GM12878 (cell line): ENCODE data around the gene PDGFD. TPM values are rescaled to one million over a fixed set of nuclear protein-coding genes. Genes with fewer than 3 reads are reported as not detected.
A peak's percentile ranks its signal among the peaks of the same experiment; 100 is the strongest.

Source experiments
- CHD1 ChIP-seq: IDR thresholded peaks from 2 replicates; pipeline ENCODE4 v1.6.1; 2012; ENCODE audit warnings: low read depth, low read length, improper control_type of control experiment
- HCFC1 ChIP-seq: fragments of 150-350 bp; IDR thresholded peaks from 2 replicates; pipeline ENCODE4 v1.6.1; 2014; ENCODE audit warnings: low read length
- HSF1 ChIP-seq: fragments of 150-350 bp; IDR thresholded peaks from 2 replicates; pipeline ENCODE4 v1.6.1; 2014; ENCODE audit warnings: mild to moderate bottlenecking, low read depth, low read length
- IKZF2 ChIP-seq, 2 experiments: fragments of 450-650 bp; IDR thresholded peaks; 2 replicates each; pipeline ENCODE4 v1.6.1; 2017; ENCODE audit warnings: mild to moderate bottlenecking in 2 of 2, moderate library complexity in 2 of 2
- IRF4 ChIP-seq: IDR thresholded peaks from 2 replicates; pipeline ENCODE4 v1.6.1; 2011; ENCODE audit warnings: low read depth, low read length
- MTA2 ChIP-seq: fragments of 450-650 bp; IDR thresholded peaks from 2 replicates; pipeline ENCODE4 v1.6.1; 2016; ENCODE audit warnings: low read depth, mild to moderate bottlenecking, moderate library complexity
- NRF1 ChIP-seq: conservative IDR thresholded peaks from 2 replicates; pipeline ENCODE4 v1.6.1; 2011; ENCODE audit warnings: mild to moderate bottlenecking, low read depth, low read length, improper control_type of control experiment
- POLR2A ChIP-seq: IDR thresholded peaks from 2 replicates; pipeline ENCODE4 v1.6.1; 2011; ENCODE audit warnings: low read depth, mild to moderate bottlenecking, low read length
- POLR2AphosphoS5 ChIP-seq: IDR thresholded peaks from 2 replicates; pipeline ENCODE4 v1.6.1; 2011; ENCODE audit warnings: mild to moderate bottlenecking, low read length, inconsistent platforms
- RAD21 ChIP-seq: IDR thresholded peaks from 2 replicates; pipeline ENCODE4 v1.6.1; 2011; ENCODE audit warnings: mild to moderate bottlenecking, low read depth, low read length, moderate library complexity; ENCODE audit not compliant: insufficient read depth
- RB1 ChIP-seq: fragments of 450-650 bp; formaldehyde crosslinking; IDR thresholded peaks from 2 replicates; pipeline ENCODE4 v1.6.1; 2017; ENCODE audit warnings: mild to moderate bottlenecking, borderline replicate concordance
- SIN3A ChIP-seq: IDR thresholded peaks from 2 replicates; pipeline ENCODE4 v1.6.1; 2012; ENCODE audit warnings: low read depth, low read length, improper control_type of control experiment
- SMAD1 ChIP-seq: fragments of 450-650 bp; IDR thresholded peaks from 2 replicates; pipeline ENCODE4 v1.6.1; 2018; ENCODE audit warnings: mild to moderate bottlenecking, low read depth; ENCODE audit not compliant: partially characterized antibody
- STAT1 ChIP-seq: fragments of 450-650 bp; conservative IDR thresholded peaks from 2 replicates; pipeline ENCODE4 v1.6.1; 2014; ENCODE audit warnings: antibody characterized with exemption, mild to moderate bottlenecking
- TAF1 ChIP-seq: IDR thresholded peaks from 2 replicates; pipeline ENCODE4 v1.6.1; 2011; ENCODE audit warnings: mild to moderate bottlenecking, low read depth, low read length, borderline replicate concordance
- polyA plus RNA-seq, 11 experiments: library from polyadenylated mRNA; depleted of rRNA in 4 of 11; unstranded in 6 of 11; stranded (reverse) in 5 of 11; fragments of >200 nt; fragmentation: Nextera tagmentation in 4 of 11; fragmentation: Illumina TruSeq in 1 of 11; extraction: Ambion mirVana in 4 of 11; extraction: Trizol in 1 of 11; gene quantifications; 1 replicate in 1 of 11; 2 replicates in 10 of 11; pipeline versions ENCODE4 v1.2.1 to v1.2.3, GENCODE V29; 2011 to 2016; ENCODE audit warnings: inconsistent platforms in 2 of 11, missing spikeins in 2 of 11, low read depth in 1 of 11
- total RNA-seq, 4 experiments: library from RNA; depleted of rRNA in 3 of 4; stranded (reverse); fragments of >200 nt in 3 of 4; fragmentation: Illumina TruSeq in 1 of 4; extraction: Trizol in 1 of 4; gene quantifications; 2 replicates each; pipeline versions ENCODE4 v1.2.1 to v1.2.3, GENCODE V29; 2013 to 2021
- TF ChIP-seq, protein P1 (sequence below): fragments of 450-650 bp; IDR thresholded peaks from 2 replicates; pipeline ENCODE4 v1.6.1; 2017; ENCODE audit warnings: antibody characterized with exemption, mild to moderate bottlenecking, moderate library complexity
- TF ChIP-seq, protein P2 (sequence below): fragments of 450-650 bp; IDR thresholded peaks from 2 replicates; pipeline ENCODE4 v1.6.1; 2016; ENCODE audit warnings: mild to moderate bottlenecking
- TF ChIP-seq, protein P3 (sequence below): fragments of 150-350 bp; IDR thresholded peaks from 2 replicates; pipeline ENCODE4 v1.6.1; 2016; ENCODE audit warnings: low read depth, low read length
- TF ChIP-seq, protein P4 (sequence below): fragments of 450-650 bp; IDR thresholded peaks from 2 replicates; pipeline ENCODE4 v1.6.1; 2017; ENCODE audit warnings: mild to moderate bottlenecking, low read depth, inconsistent platforms; ENCODE audit not compliant: poor library complexity, severe bottlenecking

PDGFD gene
- total and polyA plus RNA-seq, 10 of the 15 experiments (the other 5 are each of a cell fraction or from before 2014, with no cell fraction given): 0.05 to 0.13 TPM; not detected in 8

GRCh38 chr11:103904324-103904667 lies 259.7 kb downstream of the PDGFD start (continued):
- no peak for TF ChIP-seq RB1
- no peak for TF ChIP-seq STAT1
- TF ChIP-seq HCFC1: no peak
- peak; percentile 50; the same call in 1 of the 2 replicates for TF ChIP-seq MTA2
- TF ChIP-seq SMAD1: no peak
- no peak for TF ChIP-seq CHD1
- TF ChIP-seq, protein P1, sequence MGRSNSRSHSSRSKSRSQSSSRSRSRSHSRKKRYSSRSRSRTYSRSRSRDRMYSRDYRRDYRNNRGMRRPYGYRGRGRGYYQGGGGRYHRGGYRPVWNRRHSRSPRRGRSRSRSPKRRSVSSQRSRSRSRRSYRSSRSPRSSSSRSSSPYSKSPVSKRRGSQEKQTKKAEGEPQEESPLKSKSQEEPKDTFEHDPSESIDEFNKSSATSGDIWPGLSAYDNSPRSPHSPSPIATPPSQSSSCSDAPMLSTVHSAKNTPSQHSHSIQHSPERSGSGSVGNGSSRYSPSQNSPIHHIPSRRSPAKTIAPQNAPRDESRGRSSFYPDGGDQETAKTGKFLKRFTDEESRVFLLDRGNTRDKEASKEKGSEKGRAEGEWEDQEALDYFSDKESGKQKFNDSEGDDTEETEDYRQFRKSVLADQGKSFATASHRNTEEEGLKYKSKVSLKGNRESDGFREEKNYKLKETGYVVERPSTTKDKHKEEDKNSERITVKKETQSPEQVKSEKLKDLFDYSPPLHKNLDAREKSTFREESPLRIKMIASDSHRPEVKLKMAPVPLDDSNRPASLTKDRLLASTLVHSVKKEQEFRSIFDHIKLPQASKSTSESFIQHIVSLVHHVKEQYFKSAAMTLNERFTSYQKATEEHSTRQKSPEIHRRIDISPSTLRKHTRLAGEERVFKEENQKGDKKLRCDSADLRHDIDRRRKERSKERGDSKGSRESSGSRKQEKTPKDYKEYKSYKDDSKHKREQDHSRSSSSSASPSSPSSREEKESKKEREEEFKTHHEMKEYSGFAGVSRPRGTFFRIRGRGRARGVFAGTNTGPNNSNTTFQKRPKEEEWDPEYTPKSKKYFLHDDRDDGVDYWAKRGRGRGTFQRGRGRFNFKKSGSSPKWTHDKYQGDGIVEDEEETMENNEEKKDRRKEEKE: no peak
- TF ChIP-seq POLR2AphosphoS5: no peak
- no peak for TF ChIP-seq POLR2A
- TF ChIP-seq NRF1: no peak
- TF ChIP-seq, protein P2, sequence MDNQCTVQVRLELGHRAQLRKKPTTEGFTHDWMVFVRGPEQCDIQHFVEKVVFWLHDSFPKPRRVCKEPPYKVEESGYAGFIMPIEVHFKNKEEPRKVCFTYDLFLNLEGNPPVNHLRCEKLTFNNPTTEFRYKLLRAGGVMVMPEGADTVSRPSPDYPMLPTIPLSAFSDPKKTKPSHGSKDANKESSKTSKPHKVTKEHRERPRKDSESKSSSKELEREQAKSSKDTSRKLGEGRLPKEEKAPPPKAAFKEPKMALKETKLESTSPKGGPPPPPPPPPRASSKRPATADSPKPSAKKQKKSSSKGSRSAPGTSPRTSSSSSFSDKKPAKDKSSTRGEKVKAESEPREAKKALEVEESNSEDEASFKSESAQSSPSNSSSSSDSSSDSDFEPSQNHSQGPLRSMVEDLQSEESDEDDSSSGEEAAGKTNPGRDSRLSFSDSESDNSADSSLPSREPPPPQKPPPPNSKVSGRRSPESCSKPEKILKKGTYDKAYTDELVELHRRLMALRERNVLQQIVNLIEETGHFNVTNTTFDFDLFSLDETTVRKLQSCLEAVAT: no peak
- no peak for TF ChIP-seq SIN3A
- TF ChIP-seq, protein P3, sequence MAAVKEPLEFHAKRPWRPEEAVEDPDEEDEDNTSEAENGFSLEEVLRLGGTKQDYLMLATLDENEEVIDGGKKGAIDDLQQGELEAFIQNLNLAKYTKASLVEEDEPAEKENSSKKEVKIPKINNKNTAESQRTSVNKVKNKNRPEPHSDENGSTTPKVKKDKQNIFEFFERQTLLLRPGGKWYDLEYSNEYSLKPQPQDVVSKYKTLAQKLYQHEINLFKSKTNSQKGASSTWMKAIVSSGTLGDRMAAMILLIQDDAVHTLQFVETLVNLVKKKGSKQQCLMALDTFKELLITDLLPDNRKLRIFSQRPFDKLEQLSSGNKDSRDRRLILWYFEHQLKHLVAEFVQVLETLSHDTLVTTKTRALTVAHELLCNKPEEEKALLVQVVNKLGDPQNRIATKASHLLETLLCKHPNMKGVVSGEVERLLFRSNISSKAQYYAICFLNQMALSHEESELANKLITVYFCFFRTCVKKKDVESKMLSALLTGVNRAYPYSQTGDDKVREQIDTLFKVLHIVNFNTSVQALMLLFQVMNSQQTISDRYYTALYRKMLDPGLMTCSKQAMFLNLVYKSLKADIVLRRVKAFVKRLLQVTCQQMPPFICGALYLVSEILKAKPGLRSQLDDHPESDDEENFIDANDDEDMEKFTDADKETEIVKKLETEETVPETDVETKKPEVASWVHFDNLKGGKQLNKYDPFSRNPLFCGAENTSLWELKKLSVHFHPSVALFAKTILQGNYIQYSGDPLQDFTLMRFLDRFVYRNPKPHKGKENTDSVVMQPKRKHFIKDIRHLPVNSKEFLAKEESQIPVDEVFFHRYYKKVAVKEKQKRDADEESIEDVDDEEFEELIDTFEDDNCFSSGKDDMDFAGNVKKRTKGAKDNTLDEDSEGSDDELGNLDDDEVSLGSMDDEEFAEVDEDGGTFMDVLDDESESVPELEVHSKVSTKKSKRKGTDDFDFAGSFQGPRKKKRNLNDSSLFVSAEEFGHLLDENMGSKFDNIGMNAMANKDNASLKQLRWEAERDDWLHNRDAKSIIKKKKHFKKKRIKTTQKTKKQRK: no peak
- TF ChIP-seq RAD21: no peak
- TF ChIP-seq, protein P4, sequence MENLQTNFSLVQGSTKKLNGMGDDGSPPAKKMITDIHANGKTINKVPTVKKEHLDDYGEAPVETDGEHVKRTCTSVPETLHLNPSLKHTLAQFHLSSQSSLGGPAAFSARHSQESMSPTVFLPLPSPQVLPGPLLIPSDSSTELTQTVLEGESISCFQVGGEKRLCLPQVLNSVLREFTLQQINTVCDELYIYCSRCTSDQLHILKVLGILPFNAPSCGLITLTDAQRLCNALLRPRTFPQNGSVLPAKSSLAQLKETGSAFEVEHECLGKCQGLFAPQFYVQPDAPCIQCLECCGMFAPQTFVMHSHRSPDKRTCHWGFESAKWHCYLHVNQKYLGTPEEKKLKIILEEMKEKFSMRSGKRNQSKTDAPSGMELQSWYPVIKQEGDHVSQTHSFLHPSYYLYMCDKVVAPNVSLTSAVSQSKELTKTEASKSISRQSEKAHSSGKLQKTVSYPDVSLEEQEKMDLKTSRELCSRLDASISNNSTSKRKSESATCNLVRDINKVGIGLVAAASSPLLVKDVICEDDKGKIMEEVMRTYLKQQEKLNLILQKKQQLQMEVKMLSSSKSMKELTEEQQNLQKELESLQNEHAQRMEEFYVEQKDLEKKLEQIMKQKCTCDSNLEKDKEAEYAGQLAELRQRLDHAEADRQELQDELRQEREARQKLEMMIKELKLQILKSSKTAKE: peak; percentile 44
- no peak for TF ChIP-seq IRF4
- TF ChIP-seq HSF1: no peak
- TF ChIP-seq TAF1: no peak
- peak; percentile 53 to 67; a peak in 2 of 4 replicates for TF ChIP-seq IKZF2 (IDR thresholded peaks at IDR 0.05)
